ENCODE results near the gene STPG3.

STPG3 gene

GRCh38 chr9:137251194-137251461 lies at the start of gene STPG3:
Gene STPG3 (plus strand): TSS chr9:137251286. CDS start chr9:137251287, 1 bp downstream.
- H3K4me1 ChIP-seq (ENCODE audit: control insufficient read depth, insufficient read depth, low read length): peaks cover 7% of the 10 kb centered on the region
- H3K9me3 ChIP-seq (ENCODE audit: control insufficient read depth, insufficient read depth, low read length): no peaks in the 10 kb centered on the region
- no peak for DNase-seq (ENCODE audit: low read depth, low spot score)
- no CpG with 5 or more reads among the region's 4 CpGs for WGBS (ENCODE audit: insufficient coverage, insufficient read length)
- H3K4me3 ChIP-seq (ENCODE audit: low read length): no peak within 1 kb of the TSS
- H3K36me3 ChIP-seq (ENCODE audit: control insufficient read depth, insufficient read depth, low read length): no peaks in the 10 kb centered on the region; the same call in 1 of the 2 replicates
- no peaks in the 10 kb centered on the region for H3K27me3 ChIP-seq (ENCODE audit: control insufficient read depth, insufficient read depth, low read length)
- H3K27ac ChIP-seq (ENCODE audit: low read length): no peak within 1 kb of the TSS

- Histone ChIP-seq H3K27me3 (ENCODE audit: control insufficient read depth, insufficient read depth, low read length) (no peaks in the 10 kb centered on the region), H3K9me3 (ENCODE audit: control insufficient read depth, insufficient read depth, low read length) (no peaks in the 10 kb centered on the region), H3K36me3 (ENCODE audit: control insufficient read depth, insufficient read depth, low read length) (0 out of 2 replicates have a peak, but pooled peaks cover 3% of the 10 kb centered on the region), H3K4me3 (ENCODE audit: low read length) (no peak overlapping the region), H3K4me1 (ENCODE audit: control insufficient read depth, insufficient read depth, low read length) (peaks cover 10% of the 10 kb centered on the region), H3K27ac (ENCODE audit: low read length) (no peak overlapping the region)
- no peak for DNase-seq (ENCODE audit: low read depth, low spot score)
- no CpG with 5 or more reads among the region's 8 CpGs for WGBS (ENCODE audit: insufficient coverage, insufficient read length)
These were observed 48.1 kb upstream of the STPG3 start for GRCh38 chr9:137202966-137203365.

GRCh38 chr9:137204731-137205125 lies 46.4 kb upstream of the STPG3 start:
- Histone ChIP-seq H3K27ac (ENCODE audit: low read length) (no peak overlapping the region), H3K9me3 (ENCODE audit: control insufficient read depth, insufficient read depth, low read length) (no peaks in the 10 kb centered on the region), H3K27me3 (ENCODE audit: control insufficient read depth, insufficient read depth, low read length) (no peaks in the 10 kb centered on the region), H3K4me1 (ENCODE audit: control insufficient read depth, insufficient read depth, low read length) (peaks cover 4% of the 10 kb centered on the region; the same call in 1 of the 2 replicates), H3K4me3 (ENCODE audit: low read length) (peak overlapping the region; percentile 78), H3K36me3 (ENCODE audit: control insufficient read depth, insufficient read depth, low read length) (0 out of 2 replicates have a peak, but pooled peaks cover 3% of the 10 kb centered on the region)
- no peak for DNase-seq (ENCODE audit: low read depth, low spot score)
- WGBS (ENCODE audit: insufficient coverage, insufficient read length): no CpG with 5 or more reads among the region's 21 CpGs

- H3K9me3 ChIP-seq (ENCODE audit: control insufficient read depth, insufficient read depth, low read length): no peaks in the 10 kb centered on the region
- H3K4me3 ChIP-seq (ENCODE audit: low read length): peak within 1 kb of the TSS; percentile 78
- no peaks in the 10 kb centered on the region for H3K27me3 ChIP-seq (ENCODE audit: control insufficient read depth, insufficient read depth, low read length)
- no CpG with 5 or more reads among the region's 98 CpGs for WGBS (ENCODE audit: insufficient coverage, insufficient read length)
- H3K36me3 ChIP-seq (ENCODE audit: control insufficient read depth, insufficient read depth, low read length): 0 out of 2 replicates have a peak, but pooled peaks cover 3% of the 10 kb centered on the region
- DNase-seq (ENCODE audit: low read depth, low spot score): no peak
- no peak within 1 kb of the TSS for H3K27ac ChIP-seq (ENCODE audit: low read length)
- peaks cover 4% of the 10 kb centered on the region; the same call in 1 of the 2 replicates for H3K4me1 ChIP-seq (ENCODE audit: control insufficient read depth, insufficient read depth, low read length)
These were observed 45.7 kb upstream of the STPG3 start, which contains the start of the genes NDOR1 and TMEM203 for GRCh38 chr9:137205126-137206069. Gene NDOR1 (plus strand): TSS chr9:137205700. CDS start chr9:137205778, 78 bp downstream. Gene TMEM203 (minus strand): TSS chr9:137205648. CDS start chr9:137205414, 234 bp downstream.

- Histone ChIP-seq H3K27me3 (ENCODE audit: control insufficient read depth, insufficient read depth, low read length) (no peaks in the 10 kb centered on the region), H3K36me3 (ENCODE audit: control insufficient read depth, insufficient read depth, low read length) (0 out of 2 replicates have a peak, but pooled peaks cover 3% of the 10 kb centered on the region), H3K27ac (ENCODE audit: low read length) (no peak overlapping the region), H3K4me3 (ENCODE audit: low read length) (no peak overlapping the region), H3K9me3 (ENCODE audit: control insufficient read depth, insufficient read depth, low read length) (no peaks in the 10 kb centered on the region), H3K4me1 (ENCODE audit: control insufficient read depth, insufficient read depth, low read length) (peaks cover 2% of the 10 kb centered on the region; the same call in 1 of the 2 replicates)
- WGBS (ENCODE audit: insufficient coverage, insufficient read length): no CpG with 5 or more reads among the region's 7 CpGs
- DNase-seq (ENCODE audit: low read depth, low spot score): no peak
These were observed 44.5 kb upstream of the STPG3 start for GRCh38 chr9:137206602-137207001.

- DNase-seq (ENCODE audit: low read depth, low spot score): no peak
- no peaks in the 10 kb centered on the region for H3K9me3 ChIP-seq (ENCODE audit: control insufficient read depth, insufficient read depth, low read length)
- H3K36me3 ChIP-seq (ENCODE audit: control insufficient read depth, insufficient read depth, low read length): peaks cover 14% of the 10 kb centered on the region
- H3K27me3 ChIP-seq (ENCODE audit: control insufficient read depth, insufficient read depth, low read length): no peaks in the 10 kb centered on the region
- no peak overlapping the region for H3K27ac ChIP-seq (ENCODE audit: low read length)
- no peaks in the 10 kb centered on the region for H3K4me1 ChIP-seq (ENCODE audit: control insufficient read depth, insufficient read depth, low read length)
- no CpG with 5 or more reads among the region's 13 CpGs for WGBS (ENCODE audit: insufficient coverage, insufficient read length)
- H3K4me3 ChIP-seq (ENCODE audit: low read length): no peak overlapping the region
These were observed 39.6 kb upstream of the STPG3 start for GRCh38 chr9:137211532-137211931.

- no CpG with 5 or more reads among the region's 21 CpGs for WGBS (ENCODE audit: insufficient coverage, insufficient read length)
- no peak for DNase-seq (ENCODE audit: low read depth, low spot score)
These were observed 38.6 kb upstream of the STPG3 start for GRCh38 chr9:137212520-137212919.

GRCh38 chr9:137213160-137214060 lies 37.7 kb upstream of the STPG3 start:
- Histone ChIP-seq H3K9me3 (ENCODE audit: control insufficient read depth, insufficient read depth, low read length) (no peaks in the 10 kb centered on the region), H3K36me3 (ENCODE audit: control insufficient read depth, insufficient read depth, low read length) (peaks cover 11% of the 10 kb centered on the region), H3K27ac (ENCODE audit: low read length) (no peak overlapping the region), H3K4me1 (ENCODE audit: control insufficient read depth, insufficient read depth, low read length) (peaks cover 1% of the 10 kb centered on the region; the same call in 1 of the 2 replicates), H3K4me3 (ENCODE audit: low read length) (no peak overlapping the region), H3K27me3 (ENCODE audit: control insufficient read depth, insufficient read depth, low read length) (no peaks in the 10 kb centered on the region)
- DNase-seq (ENCODE audit: low read depth, low spot score): no peak
- no CpG with 5 or more reads among the region's 49 CpGs for WGBS (ENCODE audit: insufficient coverage, insufficient read length)

More at GRCh38 chr9:137212520-137212919, 38.6 kb upstream of the STPG3 start:
- Histone ChIP-seq H3K4me3 (ENCODE audit: low read length) (no peak overlapping the region), H3K27me3 (ENCODE audit: control insufficient read depth, insufficient read depth, low read length) (no peaks in the 10 kb centered on the region), H3K27ac (ENCODE audit: low read length) (no peak overlapping the region), H3K36me3 (ENCODE audit: control insufficient read depth, insufficient read depth, low read length) (peaks cover 11% of the 10 kb centered on the region), H3K4me1 (ENCODE audit: control insufficient read depth, insufficient read depth, low read length) (peaks cover 1% of the 10 kb centered on the region; the same call in 1 of the 2 replicates), H3K9me3 (ENCODE audit: control insufficient read depth, insufficient read depth, low read length) (no peaks in the 10 kb centered on the region)

- Histone ChIP-seq H3K4me3 (ENCODE audit: low read length) (no peak overlapping the region), H3K27ac (ENCODE audit: low read length) (no peak overlapping the region), H3K36me3 (ENCODE audit: control insufficient read depth, insufficient read depth, low read length) (peaks cover 11% of the 10 kb centered on the region), H3K9me3 (ENCODE audit: control insufficient read depth, insufficient read depth, low read length) (no peaks in the 10 kb centered on the region), H3K4me1 (ENCODE audit: control insufficient read depth, insufficient read depth, low read length) (peaks cover 3% of the 10 kb centered on the region; the same call in 1 of the 2 replicates), H3K27me3 (ENCODE audit: control insufficient read depth, insufficient read depth, low read length) (no peaks in the 10 kb centered on the region)
- WGBS (ENCODE audit: insufficient coverage, insufficient read length): no CpG with 5 or more reads among the region's 19 CpGs
- DNase-seq (ENCODE audit: low read depth, low spot score): no peak
These were observed 36.5 kb upstream of the STPG3 start for GRCh38 chr9:137214620-137215019.

Data from iPS DF 6.9 (cell line).